SK-N-SH (cell line): Measurements from ENCODE around the gene SGF29.
"Not testable (repeated sequence)": the region's sequence is repeated elsewhere in the genome, so short reads cannot be mapped to it uniquely, and the experiment has no call there.

ENCODE experiments used
- CHD2 ChIP-seq: fragments of 150-350 bp; IDR thresholded peaks from 2 replicates; pipeline ENCODE4 v1.6.1; 2018; ENCODE audit warnings: low read length; ENCODE audit not compliant: partially characterized antibody
- CTCF ChIP-seq: fragments of 200-600 bp; sonication (generic); IDR thresholded peaks from 2 replicates; pipeline ENCODE4 v1.6.1; 2017; ENCODE audit warnings: antibody characterized with exemption, mild to moderate bottlenecking, moderate library complexity
- FOXJ3 ChIP-seq: sonication (generic); formaldehyde crosslinking; IDR thresholded peaks from 2 replicates; pipeline ENCODE4 v1.5.1; 2020; ENCODE audit warnings: mild to moderate bottlenecking, missing genetic modification reagents
- GABPA ChIP-seq: IDR thresholded peaks from 2 replicates; pipeline ENCODE4 v1.4.0; 2012; ENCODE audit warnings: low read depth, mild to moderate bottlenecking
- MEF2A ChIP-seq: IDR thresholded peaks from 2 replicates; pipeline ENCODE4 v1.4.0; 2012; ENCODE audit warnings: low read depth, borderline replicate concordance
- RAD21 ChIP-seq: IDR thresholded peaks from 2 replicates; pipeline ENCODE4 v1.6.1; 2012; ENCODE audit warnings: mild to moderate bottlenecking, low read length
- REST ChIP-seq: IDR thresholded peaks from 2 replicates; pipeline ENCODE4 v1.6.1; 2012; ENCODE audit warnings: mild to moderate bottlenecking, low read depth, low read length, moderate library complexity
- RXRA ChIP-seq: IDR thresholded peaks from 2 replicates; pipeline ENCODE4 v1.4.0; 2012; ENCODE audit warnings: low read depth, mild to moderate bottlenecking, borderline replicate concordance
- SIN3A ChIP-seq: IDR thresholded peaks from 2 replicates; pipeline ENCODE4 v1.6.1; 2012; ENCODE audit warnings: low read depth, mild to moderate bottlenecking, low read length, moderate library complexity, borderline replicate concordance
- USF2 ChIP-seq: fragments of 150-350 bp; IDR thresholded peaks from 2 replicates; pipeline ENCODE4 v1.6.1; 2017; ENCODE audit warnings: antibody characterized with exemption, low read length, low read depth, borderline replicate concordance
- YY1 ChIP-seq: IDR thresholded peaks from 2 replicates; pipeline ENCODE4 v1.4.0; 2012; ENCODE audit warnings: low read depth, mild to moderate bottlenecking
- ZBTB33 ChIP-seq: IDR thresholded peaks from 2 replicates; pipeline ENCODE4 v1.4.0; 2012; ENCODE audit warnings: low read depth, borderline replicate concordance

GRCh38 chr16:28616224-28616577, 62.5 kb downstream of the SGF29 start:
- not testable (repeated sequence) for TF ChIP-seq CTCF; RAD21; MEF2A; CHD2; GABPA; YY1; SIN3A; ZBTB33; FOXJ3 (CRISPR knock-in tag); REST; USF2; RXRA
